Measurements from ENCODE around the gene LGALS16.

The LGALS16 gene

DNA sequence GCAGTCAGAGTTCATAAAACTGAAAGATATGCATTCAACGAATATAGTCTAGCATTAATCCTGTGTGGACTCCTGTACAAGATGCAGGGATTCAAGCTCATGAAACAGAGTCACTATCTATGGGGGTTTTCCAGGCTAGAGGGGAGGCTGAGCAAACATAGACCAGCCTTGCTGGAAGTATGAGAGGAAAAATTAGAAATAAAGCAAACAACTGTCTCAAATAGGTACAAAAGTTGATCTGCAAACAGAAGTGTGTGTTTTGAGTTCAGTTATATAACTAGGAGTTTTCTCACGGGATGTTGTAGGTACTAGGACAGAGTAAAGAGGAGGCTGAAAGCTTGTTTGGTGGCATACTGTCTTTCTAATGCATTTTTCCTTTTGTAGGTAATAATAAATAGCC is 40.0 kb downstream of the LGALS16 start:
- no peak overlapping the region for H3K4me2 ChIP-seq (ENCODE audit: low read depth, low read length)
- H3K27ac ChIP-seq (ENCODE audit: low read length): no peak overlapping the region
- no peaks in the 10 kb centered on the region for H3K36me3 ChIP-seq (replicated peaks; ENCODE audit: insufficient read depth, low read length)
- no peak overlapping the region for H3K9ac ChIP-seq (ENCODE audit: low read length)
- no peaks in the 10 kb centered on the region for H3K79me2 ChIP-seq (ENCODE audit: low read length)
- no peak for DNase-seq
- H3K4me3 ChIP-seq (ENCODE audit: low read length): no peak overlapping the region
- H3K4me1 ChIP-seq (ENCODE audit: low read length): no peaks in the 10 kb centered on the region
- H3K27me3 ChIP-seq (replicated peaks; ENCODE audit: insufficient read depth, low read length): no peaks in the 10 kb centered on the region
- H4K20me1 ChIP-seq (ENCODE audit: insufficient read depth, low read length): no peaks in the 10 kb centered on the region
- H3K9me3 ChIP-seq (replicated peaks; ENCODE audit: insufficient read depth, low read length): no peaks in the 10 kb centered on the region
- H3F3A ChIP-seq (ENCODE audit: insufficient read depth, low read length): no peaks in the 10 kb centered on the region
- TF ChIP-seq EZH2 (optimal IDR thresholded peaks at IDR 0.05; ENCODE audit: low read depth, low read length) (no peak), EZH2phosphoT487 (IDR thresholded peaks at IDR 0.05; ENCODE audit: low read length) (no peak)
- TF ChIP-seq, protein P1, sequence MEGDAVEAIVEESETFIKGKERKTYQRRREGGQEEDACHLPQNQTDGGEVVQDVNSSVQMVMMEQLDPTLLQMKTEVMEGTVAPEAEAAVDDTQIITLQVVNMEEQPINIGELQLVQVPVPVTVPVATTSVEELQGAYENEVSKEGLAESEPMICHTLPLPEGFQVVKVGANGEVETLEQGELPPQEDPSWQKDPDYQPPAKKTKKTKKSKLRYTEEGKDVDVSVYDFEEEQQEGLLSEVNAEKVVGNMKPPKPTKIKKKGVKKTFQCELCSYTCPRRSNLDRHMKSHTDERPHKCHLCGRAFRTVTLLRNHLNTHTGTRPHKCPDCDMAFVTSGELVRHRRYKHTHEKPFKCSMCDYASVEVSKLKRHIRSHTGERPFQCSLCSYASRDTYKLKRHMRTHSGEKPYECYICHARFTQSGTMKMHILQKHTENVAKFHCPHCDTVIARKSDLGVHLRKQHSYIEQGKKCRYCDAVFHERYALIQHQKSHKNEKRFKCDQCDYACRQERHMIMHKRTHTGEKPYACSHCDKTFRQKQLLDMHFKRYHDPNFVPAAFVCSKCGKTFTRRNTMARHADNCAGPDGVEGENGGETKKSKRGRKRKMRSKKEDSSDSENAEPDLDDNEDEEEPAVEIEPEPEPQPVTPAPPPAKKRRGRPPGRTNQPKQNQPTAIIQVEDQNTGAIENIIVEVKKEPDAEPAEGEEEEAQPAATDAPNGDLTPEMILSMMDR (IDR thresholded peaks at IDR 0.05; ENCODE audit: low read length): no peak
- no peaks in the 10 kb centered on the region for H3K9me2 ChIP-seq (replicated peaks; ENCODE audit: insufficient read depth, low read length)
- H2AFZ ChIP-seq (ENCODE audit: low read length): no peak overlapping the region

DNA sequence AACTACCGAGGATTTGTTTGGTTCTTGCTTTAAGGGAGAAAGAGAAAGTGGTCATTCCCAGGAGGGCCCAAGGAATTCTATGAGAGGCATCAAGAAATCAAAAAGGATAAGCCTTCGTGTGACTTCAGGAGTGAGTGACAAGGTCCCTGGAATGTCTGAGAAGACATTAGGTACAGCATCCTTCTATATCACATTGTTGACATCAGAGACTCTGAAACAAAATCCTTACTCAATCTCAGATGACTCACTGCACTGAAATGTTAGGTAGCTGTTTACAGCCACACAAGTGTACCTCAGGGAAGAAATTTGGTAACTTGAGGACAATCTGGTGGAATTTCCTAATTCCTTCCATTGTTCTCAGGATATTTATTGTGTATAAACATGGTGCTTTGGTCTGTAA is 40.7 kb downstream of the LGALS16 start:
- Histone ChIP-seq H3K4me1 (ENCODE audit: low read length) (peaks cover 3% of the 10 kb centered on the region), H2AFZ (ENCODE audit: low read length) (no peak overlapping the region), H3K9me3 (replicated peaks; ENCODE audit: insufficient read depth, low read length) (no peaks in the 10 kb centered on the region), H3K36me3 (replicated peaks; ENCODE audit: insufficient read depth, low read length) (no peaks in the 10 kb centered on the region), H3F3A (ENCODE audit: insufficient read depth, low read length) (peaks cover 3% of the 10 kb centered on the region), H3K9me2 (replicated peaks; ENCODE audit: insufficient read depth, low read length) (no peaks in the 10 kb centered on the region), H3K79me2 (ENCODE audit: low read length) (no peaks in the 10 kb centered on the region), H4K20me1 (ENCODE audit: insufficient read depth, low read length) (no peaks in the 10 kb centered on the region), H3K27me3 (replicated peaks; ENCODE audit: insufficient read depth, low read length) (no peaks in the 10 kb centered on the region), H3K9ac (ENCODE audit: low read length) (no peak overlapping the region), H3K4me2 (ENCODE audit: low read depth, low read length) (no peak overlapping the region), H3K27ac (ENCODE audit: low read length) (no peak overlapping the region), H3K4me3 (ENCODE audit: low read length) (no peak overlapping the region)
- DNase-seq: no peak
- TF ChIP-seq EZH2phosphoT487 (IDR thresholded peaks at IDR 0.05; ENCODE audit: low read length) (no peak), EZH2 (optimal IDR thresholded peaks at IDR 0.05; ENCODE audit: low read depth, low read length) (no peak)
- TF ChIP-seq, protein P1 (IDR thresholded peaks at IDR 0.05; ENCODE audit: low read length): no peak

DNA sequence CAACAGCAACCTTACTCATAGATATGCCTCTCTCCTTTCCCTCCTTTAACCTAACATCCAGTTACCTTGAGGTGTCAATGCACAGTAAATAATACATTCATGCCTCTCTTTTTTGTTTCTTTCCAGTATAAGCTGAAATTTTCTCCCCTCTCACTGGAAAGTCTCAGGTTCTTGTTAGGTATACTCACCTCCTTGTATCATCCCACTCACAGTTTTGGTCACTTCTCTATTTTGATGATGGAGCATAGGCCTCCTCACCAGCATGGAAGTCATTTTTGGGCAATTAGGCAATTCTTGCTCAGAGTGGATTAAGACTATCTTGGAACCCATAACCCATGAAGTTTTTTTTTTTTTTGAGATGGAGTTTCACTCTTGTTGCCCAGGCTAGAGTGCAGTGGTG is 42.8 kb downstream of the LGALS16 start:
- no peaks in the 10 kb centered on the region for H3K36me3 ChIP-seq (replicated peaks; ENCODE audit: insufficient read depth, low read length)
- no peak for TF ChIP-seq EZH2 (optimal IDR thresholded peaks at IDR 0.05; ENCODE audit: low read depth, low read length)
- TF ChIP-seq, protein P1 (IDR thresholded peaks at IDR 0.05; ENCODE audit: low read length): no peak
- no peak for TF ChIP-seq EZH2phosphoT487 (IDR thresholded peaks at IDR 0.05; ENCODE audit: low read length)
- H3F3A ChIP-seq (ENCODE audit: insufficient read depth, low read length): peaks cover 7% of the 10 kb centered on the region
- no peak overlapping the region for H3K4me2 ChIP-seq (ENCODE audit: low read depth, low read length)
- DNase-seq: no peak
- no peaks in the 10 kb centered on the region for H3K27me3 ChIP-seq (replicated peaks; ENCODE audit: insufficient read depth, low read length)
- no peaks in the 10 kb centered on the region for H3K9me2 ChIP-seq (replicated peaks; ENCODE audit: insufficient read depth, low read length)
- no peaks in the 10 kb centered on the region for H4K20me1 ChIP-seq (ENCODE audit: insufficient read depth, low read length)
- H3K9ac ChIP-seq (ENCODE audit: low read length): no peak overlapping the region
- no peak overlapping the region for H3K27ac ChIP-seq (ENCODE audit: low read length)
- H3K9me3 ChIP-seq (replicated peaks; ENCODE audit: insufficient read depth, low read length): no peaks in the 10 kb centered on the region
- no peak overlapping the region for H2AFZ ChIP-seq (ENCODE audit: low read length)
- no peaks in the 10 kb centered on the region for H3K79me2 ChIP-seq (ENCODE audit: low read length)
- H3K4me3 ChIP-seq (ENCODE audit: low read length): no peak overlapping the region
- peaks cover 13% of the 10 kb centered on the region for H3K4me1 ChIP-seq (ENCODE audit: low read length)

Measured in MM.1S (cell line).